ENCODE data around the gene PHF3. TPM values are rescaled to one million over a fixed set of nuclear protein-coding genes. Genes with fewer than 3 reads are reported as not detected.
A peak's percentile ranks its signal among the peaks of the same experiment; 100 is the strongest.

PHF3 gene
- total RNA-seq, 1 donor from 2014 or later, result 56.7 TPM

DNA sequence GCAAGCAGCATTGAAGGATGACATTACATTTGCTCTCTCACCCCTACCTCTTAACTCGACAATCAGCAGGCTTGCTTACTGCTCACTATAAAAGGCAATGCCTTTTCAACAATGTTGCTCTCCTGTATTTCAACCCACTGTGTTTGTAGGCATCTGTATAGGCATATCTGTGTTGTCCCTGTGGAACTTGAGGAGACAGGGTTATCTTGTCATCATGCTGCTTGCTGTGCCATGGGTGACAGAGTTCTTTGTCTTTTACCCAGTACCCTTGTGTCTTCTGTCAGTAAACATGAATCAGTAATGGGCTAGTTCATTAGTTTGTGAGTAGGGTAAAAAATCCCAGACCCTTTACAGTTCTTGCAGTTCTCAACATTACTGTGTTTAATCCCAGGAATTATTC lies 25.2 kb downstream of the PHF3 start:
- ATAC-seq (ENCODE audit: low read depth), result no peak
- CTCF ChIA-PET, result no interaction called here
- H3K4me1 Mint-ChIP-seq, result peaks cover 76% of the 10 kb centered on the region
- no peaks in the 10 kb centered on the region for H3K9me3 Mint-ChIP-seq
- no peaks in the 10 kb centered on the region for H3K36me3 Mint-ChIP-seq (ENCODE audit: low read depth)
- no peak overlapping the region for H3K27ac Mint-ChIP-seq
- H3K27me3 Mint-ChIP-seq, result no peaks in the 10 kb centered on the region
- POLR2A ChIA-PET, result no interaction called here
- no peak overlapping the region for H3K4me3 Mint-ChIP-seq
- intact Hi-C loops (cut with micrococcal nuclease), result no loop called here
- TF ChIP-seq, protein P1, sequence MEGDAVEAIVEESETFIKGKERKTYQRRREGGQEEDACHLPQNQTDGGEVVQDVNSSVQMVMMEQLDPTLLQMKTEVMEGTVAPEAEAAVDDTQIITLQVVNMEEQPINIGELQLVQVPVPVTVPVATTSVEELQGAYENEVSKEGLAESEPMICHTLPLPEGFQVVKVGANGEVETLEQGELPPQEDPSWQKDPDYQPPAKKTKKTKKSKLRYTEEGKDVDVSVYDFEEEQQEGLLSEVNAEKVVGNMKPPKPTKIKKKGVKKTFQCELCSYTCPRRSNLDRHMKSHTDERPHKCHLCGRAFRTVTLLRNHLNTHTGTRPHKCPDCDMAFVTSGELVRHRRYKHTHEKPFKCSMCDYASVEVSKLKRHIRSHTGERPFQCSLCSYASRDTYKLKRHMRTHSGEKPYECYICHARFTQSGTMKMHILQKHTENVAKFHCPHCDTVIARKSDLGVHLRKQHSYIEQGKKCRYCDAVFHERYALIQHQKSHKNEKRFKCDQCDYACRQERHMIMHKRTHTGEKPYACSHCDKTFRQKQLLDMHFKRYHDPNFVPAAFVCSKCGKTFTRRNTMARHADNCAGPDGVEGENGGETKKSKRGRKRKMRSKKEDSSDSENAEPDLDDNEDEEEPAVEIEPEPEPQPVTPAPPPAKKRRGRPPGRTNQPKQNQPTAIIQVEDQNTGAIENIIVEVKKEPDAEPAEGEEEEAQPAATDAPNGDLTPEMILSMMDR (IDR thresholded peaks at IDR 0.05), result no peak
- DNase-seq, result no peak

DNA sequence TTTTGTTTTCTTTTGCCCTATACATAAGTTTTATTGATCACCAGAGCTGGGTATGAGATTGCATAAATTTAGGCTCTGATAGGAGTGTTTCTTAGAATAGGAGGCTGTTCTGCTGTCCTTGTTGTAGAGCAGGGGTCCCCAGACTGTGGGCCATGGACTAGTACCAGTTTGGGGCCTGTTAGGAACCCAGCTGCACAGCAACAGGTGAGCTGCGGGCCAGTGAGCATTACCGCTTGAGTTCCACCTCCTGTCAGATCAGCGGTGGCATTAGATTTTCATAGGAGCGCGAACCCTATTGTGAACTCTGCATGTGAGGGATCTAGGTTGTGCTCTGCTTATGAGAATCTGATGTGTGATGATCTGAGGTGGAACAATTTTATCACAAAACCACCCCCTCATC lies 26.2 kb downstream of the PHF3 start:
- CTCF ChIA-PET, result interaction anchor here (0.5 kb wide), 1 partner anchor 69 kb away, joined by 4 read pairs; no protein-coding TSS in a partner anchor
- no peak for ATAC-seq (ENCODE audit: low read depth)
- no peak overlapping the region for H3K27ac Mint-ChIP-seq
- POLR2A ChIA-PET, result no interaction called here
- DNase-seq, result no peak
- H3K27me3 Mint-ChIP-seq, result no peaks in the 10 kb centered on the region
- peaks cover 75% of the 10 kb centered on the region for H3K4me1 Mint-ChIP-seq
- H3K36me3 Mint-ChIP-seq (ENCODE audit: low read depth), result peaks cover 2% of the 10 kb centered on the region
- intact Hi-C loops (cut with micrococcal nuclease), result no loop called here
- no peaks in the 10 kb centered on the region for H3K9me3 Mint-ChIP-seq
- TF ChIP-seq, protein P1 (IDR thresholded peaks at IDR 0.05), result no peak
- H3K4me3 Mint-ChIP-seq, result no peak overlapping the region

DNA sequence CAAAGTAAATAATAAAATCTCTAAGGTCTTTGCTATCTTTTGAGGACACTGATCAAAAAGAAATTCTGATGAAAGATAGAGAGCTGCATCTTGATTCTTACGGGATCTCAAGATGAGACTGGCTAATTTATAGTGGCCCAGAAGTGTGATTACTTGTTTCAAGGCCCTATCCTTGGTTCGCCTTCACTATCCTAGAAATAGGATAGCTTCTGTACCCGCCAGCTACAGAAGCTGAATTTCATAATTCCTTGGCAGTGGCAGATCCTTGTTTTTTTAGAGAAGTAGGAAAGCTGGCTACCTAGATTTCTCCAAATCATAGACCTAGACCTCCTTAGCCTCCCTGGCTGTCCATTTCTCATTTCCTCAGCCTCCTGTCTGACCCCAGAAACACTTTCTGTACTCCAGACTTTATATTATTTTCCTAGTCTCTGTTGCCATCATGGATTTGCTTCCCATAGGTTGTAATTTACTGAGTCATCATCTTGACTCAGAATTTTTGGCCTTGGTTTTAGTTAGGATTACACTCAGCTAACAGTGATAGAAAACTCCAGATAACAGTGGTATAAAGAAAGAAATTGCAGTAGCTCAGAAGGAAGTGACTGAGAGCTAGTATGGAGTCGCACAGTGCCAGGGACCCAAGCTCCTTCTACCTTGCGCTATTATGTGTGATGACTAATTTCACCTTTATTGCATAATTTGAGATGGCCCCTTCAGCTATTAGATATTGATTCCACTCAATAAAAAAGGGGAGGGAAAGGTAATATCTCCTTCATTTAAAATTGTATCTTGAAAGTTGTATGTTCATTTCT lies 27.7 kb downstream of the PHF3 start:
- POLR2A ChIA-PET, result interaction anchor here (1.6 kb wide), 1 partner anchor 28 kb away, joined by 4 read pairs; the partner anchor contains the start of gene PHF3
- peaks cover 68% of the 10 kb centered on the region for H3K4me1 Mint-ChIP-seq
- peaks cover 11% of the 10 kb centered on the region for H3K36me3 Mint-ChIP-seq (ENCODE audit: low read depth)
- no peak overlapping the region for H3K4me3 Mint-ChIP-seq
- CTCF ChIA-PET, result interaction anchor here (1.0 kb wide), 1 partner anchor 65 kb away, joined by 3 read pairs; no protein-coding TSS in a partner anchor
- H3K9me3 Mint-ChIP-seq, result no peaks in the 10 kb centered on the region
- DNase-seq (no peak), ATAC-seq (ENCODE audit: low read depth) (no peak)
- TF ChIP-seq, protein P1 (IDR thresholded peaks at IDR 0.05), result no peak
- H3K27me3 Mint-ChIP-seq, result no peaks in the 10 kb centered on the region
- peak overlapping the region; percentile 37 for H3K27ac Mint-ChIP-seq
- intact Hi-C loops (cut with micrococcal nuclease), result no loop called here

DNA sequence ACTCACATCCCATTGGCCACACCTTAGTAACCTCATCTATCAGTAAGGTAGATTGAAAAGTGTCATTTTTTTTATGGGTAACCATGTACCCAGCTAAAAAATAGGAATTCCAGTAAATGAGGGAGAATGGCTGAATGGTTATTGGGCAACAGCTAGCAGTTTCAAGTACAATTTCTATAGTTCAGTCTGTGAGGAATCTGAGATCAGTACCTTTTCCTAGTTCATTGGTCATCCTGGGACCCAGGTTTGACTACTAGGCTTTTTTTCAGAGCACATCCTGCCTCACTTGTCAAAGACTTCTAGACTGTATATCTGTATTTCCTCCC lies 28.3 kb downstream of the PHF3 start:
- no peak for ATAC-seq (ENCODE audit: low read depth)
- DNase-seq, result no peak
- TF ChIP-seq, protein P1 (IDR thresholded peaks at IDR 0.05), result no peak
- H3K4me3 Mint-ChIP-seq, result no peak overlapping the region
- ChIA-PET CTCF (interaction anchor here (1.0 kb wide), 1 partner anchor 66 kb away, joined by 3 read pairs; no protein-coding TSS in a partner anchor), POLR2A (interaction anchor here (1.6 kb wide), 1 partner anchor 28 kb away, joined by 4 read pairs; the partner anchor contains the start of gene PHF3)
- H3K4me1 Mint-ChIP-seq, result peaks cover 64% of the 10 kb centered on the region
- peaks cover 11% of the 10 kb centered on the region for H3K36me3 Mint-ChIP-seq (ENCODE audit: low read depth)
- intact Hi-C loops (cut with micrococcal nuclease), result loop anchor here (2.0 kb wide), 1 partner anchor 17 kb away; no protein-coding TSS in a partner anchor
- peak overlapping the region; percentile 37 for H3K27ac Mint-ChIP-seq
- no peaks in the 10 kb centered on the region for H3K27me3 Mint-ChIP-seq
- H3K9me3 Mint-ChIP-seq, result no peaks in the 10 kb centered on the region

DNA sequence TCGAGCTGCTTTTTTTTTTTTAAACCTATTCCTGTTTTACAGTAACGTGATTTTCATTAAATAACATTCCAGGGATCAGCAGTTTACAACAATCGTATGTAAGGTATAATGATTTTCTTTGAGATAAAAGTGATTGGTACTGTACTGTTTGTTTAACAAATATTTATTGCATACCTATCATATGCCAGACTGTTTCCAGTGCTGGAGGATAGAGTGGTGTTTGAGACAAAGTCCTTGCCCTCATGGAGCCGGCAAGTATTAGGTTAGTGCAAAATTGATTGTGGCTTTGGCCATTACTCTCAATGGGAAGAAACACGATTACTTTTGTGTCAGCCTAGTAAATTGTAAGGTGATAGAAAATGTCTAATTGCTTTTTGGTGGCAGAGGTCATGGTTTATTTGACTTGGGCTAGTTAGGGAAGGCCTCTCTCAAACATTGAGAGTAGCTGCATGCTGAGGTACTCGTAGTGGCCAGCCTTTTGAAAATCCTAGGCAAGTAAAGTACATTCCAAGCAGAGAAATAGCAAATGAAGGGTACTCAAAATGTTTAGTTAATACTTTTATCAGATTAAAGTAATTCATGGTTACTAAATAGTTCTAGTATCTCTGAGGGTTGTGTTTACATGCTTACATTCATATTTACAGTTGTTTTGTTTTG lies 35.6 kb downstream of the PHF3 start:
- Mint-ChIP-seq H3K27me3 (no peaks in the 10 kb centered on the region), H3K4me1 (peaks cover 47% of the 10 kb centered on the region), H3K4me3 (no peak overlapping the region), H3K27ac (no peak overlapping the region), H3K9me3 (no peaks in the 10 kb centered on the region), H3K36me3 (ENCODE audit: low read depth) (peaks cover 26% of the 10 kb centered on the region)
- TF ChIP-seq, protein P1 (IDR thresholded peaks at IDR 0.05), result no peak
- CTCF ChIA-PET, result no interaction called here
- DNase-seq, result no peak
- intact Hi-C loops (cut with micrococcal nuclease), result no loop called here
- POLR2A ChIA-PET, result no interaction called here
- ATAC-seq (ENCODE audit: low read depth), result no peak

Measured in activated B cell treated with CpG ODN at 0.5 μM for 24 hours (primary cell).